Neural cell (in vitro differentiated cells): Measurements from ENCODE around the gene AHNAK. TPM values are rescaled to one million over a fixed set of nuclear protein-coding genes. Genes with fewer than 3 reads are reported as not detected.

Experiments
- H2AFZ ChIP-seq: fragments of 200-600, 300-800 bp; sonication (generic), shearing (Covaris generic); 2 replicates; pipeline ENCODE4 v1.6.0; 2014; ENCODE audit warnings: low read depth, mild to moderate bottlenecking, antibody characterized with exemption, low read length, moderate library complexity
- H3F3A ChIP-seq: fragments of 200-600 bp; shearing (Covaris generic); 2 replicates; pipeline ENCODE4 v1.6.1; 2016; ENCODE audit warnings: mild to moderate bottlenecking, moderate library complexity, mixed read lengths, antibody characterized with exemption, low read length; ENCODE audit not compliant: insufficient read depth, poor library complexity, severe bottlenecking
- H3K27ac ChIP-seq: fragments of 200-600, 300-800 bp; sonication (generic), shearing (Covaris generic); 2 replicates; pipeline ENCODE4 v1.5.1; 2014; ENCODE audit warnings: mild to moderate bottlenecking, low read length, moderate library complexity
- H3K27me3 ChIP-seq: fragments of 300-800, 200-600 bp; sonication (generic), shearing (Covaris generic); 2 replicates; pipeline ENCODE4 v1.6.0; 2014; ENCODE audit warnings: mild to moderate bottlenecking, low read depth, low read length, moderate library complexity; ENCODE audit not compliant: insufficient read depth
- H3K36me3 ChIP-seq: fragments of 300-800, 200-600 bp; sonication (generic), shearing (Covaris generic); 2 replicates; pipeline ENCODE4 v1.5.1; 2014; ENCODE audit warnings: mild to moderate bottlenecking, antibody characterized with exemption, low read length, moderate library complexity; ENCODE audit not compliant: insufficient read depth
- H3K4me2 ChIP-seq: fragments of 300-800, 200-600 bp; sonication (generic), shearing (Covaris generic); 2 replicates; pipeline ENCODE4 v1.6.0; 2014; ENCODE audit warnings: mild to moderate bottlenecking, low read length
- H3K4me3 ChIP-seq: fragments of 300-800, 200-600 bp; sonication (generic), shearing (Covaris generic); 2 replicates; pipeline ENCODE4 v1.5.1; 2014; ENCODE audit warnings: mild to moderate bottlenecking, low read length, moderate library complexity
- H3K79me2 ChIP-seq: fragments of 200-600 bp; shearing (Covaris generic); replicated peaks from 2 replicates; pipeline ENCODE4 v1.6.0; 2014; ENCODE audit warnings: mild to moderate bottlenecking, low read length, moderate library complexity; ENCODE audit not compliant: insufficient read depth
- H3K9ac ChIP-seq: fragments of 300-800, 200-600 bp; sonication (generic), shearing (Covaris generic); 2 replicates; pipeline ENCODE4 v1.6.1; 2016; ENCODE audit warnings: mild to moderate bottlenecking, low read length, mixed read lengths
- H3K9me2 ChIP-seq: fragments of 200-600 bp; shearing (Covaris generic); 2 replicates; pipeline ENCODE4 v1.6.1; 2016; ENCODE audit warnings: mild to moderate bottlenecking, low read length, mixed read lengths; ENCODE audit not compliant: insufficient read depth
- H3K9me3 ChIP-seq: fragments of 200-600, 300-800 bp; sonication (generic), shearing (Covaris generic); 2 replicates; pipeline ENCODE4 v1.6.1; 2016; ENCODE audit warnings: mild to moderate bottlenecking, mixed run types, low read length, moderate library complexity, mixed read lengths
- H4K20me1 ChIP-seq: fragments of 200-600 bp; shearing (Covaris generic); 2 replicates; pipeline ENCODE4 v1.6.1; 2016; ENCODE audit warnings: mild to moderate bottlenecking, mixed run types; ENCODE audit not compliant: insufficient read depth
- CTCF ChIP-seq: fragments of 450-650 bp; IDR thresholded peaks from 2 replicates; pipeline ENCODE4 v1.5.1; 2014; ENCODE audit warnings: antibody characterized with exemption, mild to moderate bottlenecking, moderate library complexity; ENCODE audit not compliant: poor library complexity, severe bottlenecking
- EP300 ChIP-seq: fragments of 450-650 bp; conservative IDR thresholded peaks from 2 replicates; pipeline ENCODE4 v1.6.1; 2014; ENCODE audit warnings: antibody characterized with exemption, mild to moderate bottlenecking, moderate library complexity; ENCODE audit not compliant: poor library complexity, severe bottlenecking
- EZH2 ChIP-seq: fragments of 200-600, 300-800 bp; shearing (Covaris generic), sonication (generic); IDR thresholded peaks from 2 replicates; pipeline ENCODE4 v1.6.1; 2014; ENCODE audit warnings: antibody characterized with exemption, low read length, borderline replicate concordance, mild to moderate bottlenecking; ENCODE audit not compliant: insufficient read depth, poor library complexity, severe bottlenecking
- MXI1 ChIP-seq: fragments of 450-650 bp; conservative IDR thresholded peaks from 2 replicates; pipeline ENCODE4 v1.6.1; 2014; ENCODE audit warnings: antibody characterized with exemption, mild to moderate bottlenecking; ENCODE audit not compliant: poor library complexity, severe bottlenecking
- POLR2AphosphoS5 ChIP-seq: IDR thresholded peaks from 2 replicates; pipeline ENCODE4 v1.6.1; 2012
- RAD21 ChIP-seq: fragments of 450-650 bp; conservative IDR thresholded peaks from 2 replicates; pipeline ENCODE4 v1.6.1; 2014; ENCODE audit warnings: antibody characterized with exemption, mild to moderate bottlenecking, moderate library complexity
- REST ChIP-seq: IDR thresholded peaks from 2 replicates; pipeline ENCODE4 v1.6.1; 2012; ENCODE audit warnings: borderline replicate concordance
- SMC3 ChIP-seq: fragments of 450-650 bp; conservative IDR thresholded peaks from 2 replicates; pipeline ENCODE4 v1.6.1; 2014; ENCODE audit warnings: antibody characterized with exemption, mild to moderate bottlenecking, moderate library complexity; ENCODE audit not compliant: poor library complexity
- TAF1 ChIP-seq: IDR thresholded peaks from 2 replicates; pipeline ENCODE4 v1.6.1; 2012; ENCODE audit warnings: low read depth
- polyA plus RNA-seq: library from polyadenylated mRNA; depleted of rRNA; stranded (reverse); fragments of >200 nt; gene quantifications from 2 replicates; pipeline ENCODE4 v1.2.3, GENCODE V29; 2014

Gene AHNAK
- polyA plus RNA-seq, 1 donor from 2014 or later, result 0.11 TPM

- no peaks in the 10 kb centered on the region for H3K27me3 ChIP-seq
- H3K27ac ChIP-seq, result peak overlapping the region; percentile 74
- H3K9me3 ChIP-seq, result no peaks in the 10 kb centered on the region
- H3K4me2 ChIP-seq, result peak overlapping the region; percentile 70
- H2AFZ ChIP-seq, result peak overlapping the region; percentile 73
- H3K36me3 ChIP-seq, result no peaks in the 10 kb centered on the region
- H3K4me3 ChIP-seq, result peak overlapping the region; percentile 87
- no peaks in the 10 kb centered on the region for H4K20me1 ChIP-seq
- no peaks in the 10 kb centered on the region for H3F3A ChIP-seq
- peak overlapping the region; percentile 75 for H3K9ac ChIP-seq
- H3K79me2 ChIP-seq, result peaks cover 33% of the 10 kb centered on the region
- TF ChIP-seq SMC3 (no peak), EP300 (no peak), POLR2AphosphoS5 (no peak), MXI1 (no peak), RAD21 (no peak), REST (no peak), CTCF (no peak), EZH2 (no peak), TAF1 (no peak)
- H3K9me2 ChIP-seq, result no peaks in the 10 kb centered on the region
Observed at GRCh38 chr11:62574363-62575071, 27.9 kb upstream of the AHNAK start.

GRCh38 chr11:62573592-62574362 lies 27.2 kb upstream of the AHNAK start, which contains the start of gene EEF1G:
EEF1G (minus strand) TSS chr11:62573891; CDS start chr11:62573842, 49 bp downstream.
- Histone ChIP-seq H3K4me2 (peak within 1 kb of the TSS; percentile 70), H3K36me3 (peaks cover 4% of the 10 kb centered on the region), H3K27ac (peak within 1 kb of the TSS; percentile 79), H3K9ac (peak within 1 kb of the TSS; percentile 84), H3F3A (no peaks in the 10 kb centered on the region), H3K79me2 (peaks cover 33% of the 10 kb centered on the region), H3K4me3 (peak within 1 kb of the TSS; percentile 87), H3K9me2 (no peaks in the 10 kb centered on the region), H2AFZ (peak within 1 kb of the TSS; percentile 73), H4K20me1 (no peaks in the 10 kb centered on the region), H3K9me3 (no peaks in the 10 kb centered on the region), H3K27me3 (no peaks in the 10 kb centered on the region)
- TF ChIP-seq SMC3 (no peak), EP300 (peak; percentile 37), MXI1 (peak; percentile 69), EZH2 (no peak), REST (peak; percentile 98), RAD21 (peak; percentile 27), TAF1 (peak; percentile 98), CTCF (peak; percentile 15), POLR2AphosphoS5 (peak; percentile 86)
